ENCODE results near the gene CDK11A. TPM values are rescaled to one million over a fixed set of nuclear protein-coding genes. Genes with fewer than 3 reads are reported as not detected.
A peak's percentile ranks its signal among the peaks of the same experiment; 100 is the strongest.

CDK11A gene
- polyA plus RNA-seq (ENCODE audit: insufficient read length in 12 of 12): 10 to 100 TPM in 11 of 12 donors, not detected in 1; 14.3 to 49.2 (median 21.1) TPM
- long read RNA-seq, donor 1, partial matches to known transcripts: 5 of 5 reads
- long read RNA-seq, donor 1, other reads (novel, unspliced or antisense): 0 of 5 reads
- long read RNA-seq, donor 2, partial matches to known transcripts: 8 of 9 reads
- long read RNA-seq, donor 2, other reads (novel, unspliced or antisense): 0 of 9 reads
- long read RNA-seq, donor 3: 0 reads
- long read RNA-seq, donor 4: 0 reads
- long read RNA-seq, donor 5, partial matches to known transcripts: 0 of 1 reads
- long read RNA-seq, donor 5, other reads (novel, unspliced or antisense): 0 of 1 reads
- long read RNA-seq, donor 6, partial matches to known transcripts: 0 of 2 reads
- long read RNA-seq, donor 6, other reads (novel, unspliced or antisense): 0 of 2 reads
- long read RNA-seq, donor 7, partial matches to known transcripts: 0 of 2 reads
- long read RNA-seq, donor 7, other reads (novel, unspliced or antisense): 0 of 2 reads
- long read RNA-seq, donor 8, partial matches to known transcripts: 0 of 2 reads
- long read RNA-seq, donor 8, other reads (novel, unspliced or antisense): 0 of 2 reads
- long read RNA-seq, donor 9, partial matches to known transcripts: 0 of 2 reads
- long read RNA-seq, donor 9, other reads (novel, unspliced or antisense): 0 of 2 reads
- long read RNA-seq, donor 10: 0 reads
- long read RNA-seq, donor 11: 0 reads

DNA sequence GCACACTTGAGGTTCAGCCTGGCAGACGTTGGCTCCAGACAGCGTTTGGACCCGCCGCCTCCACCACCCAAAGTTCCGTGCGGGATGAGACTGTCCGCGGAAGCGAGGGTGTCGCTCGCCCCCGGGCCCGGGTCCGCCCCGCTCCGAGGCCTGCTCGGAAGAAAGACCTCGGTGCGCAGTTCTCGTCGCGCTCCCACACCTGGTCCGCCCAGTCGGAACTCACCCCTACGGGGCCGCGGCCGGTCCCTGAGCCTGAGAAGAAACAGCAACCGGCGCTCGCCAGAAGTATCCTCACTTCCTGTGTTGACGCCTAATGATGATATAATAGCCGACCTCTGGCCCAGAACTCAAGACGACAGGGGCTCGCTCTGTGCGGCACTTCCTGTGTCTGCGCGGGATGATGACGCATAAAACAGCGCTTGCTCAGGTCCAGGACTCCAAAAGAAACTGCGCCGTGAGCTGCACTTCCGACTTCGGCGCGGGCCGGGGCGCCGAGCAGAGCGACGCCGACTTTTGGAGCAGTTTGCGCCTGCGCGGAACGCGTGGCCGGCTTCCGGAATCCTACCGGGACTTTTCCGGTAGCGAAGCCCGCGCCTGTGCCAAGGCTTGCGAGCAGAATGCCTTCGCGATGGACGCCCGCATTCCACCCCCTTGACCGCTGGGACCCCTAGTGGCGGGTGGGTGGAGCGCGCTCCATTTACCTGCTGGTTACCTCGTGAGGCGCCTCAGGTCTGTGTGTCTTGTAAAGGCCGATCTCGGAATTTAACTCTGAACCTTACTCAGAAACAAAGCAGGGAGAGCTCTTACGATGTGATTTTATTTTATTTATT lies at the start of gene CDK11A:
CDK11A (minus strand) TSS at position 323 of the 830 bp plus-strand sequence. CDS start 1,539 bp downstream, outside the sequence.
- peak; percentile 99 for DNase-seq

DNA sequence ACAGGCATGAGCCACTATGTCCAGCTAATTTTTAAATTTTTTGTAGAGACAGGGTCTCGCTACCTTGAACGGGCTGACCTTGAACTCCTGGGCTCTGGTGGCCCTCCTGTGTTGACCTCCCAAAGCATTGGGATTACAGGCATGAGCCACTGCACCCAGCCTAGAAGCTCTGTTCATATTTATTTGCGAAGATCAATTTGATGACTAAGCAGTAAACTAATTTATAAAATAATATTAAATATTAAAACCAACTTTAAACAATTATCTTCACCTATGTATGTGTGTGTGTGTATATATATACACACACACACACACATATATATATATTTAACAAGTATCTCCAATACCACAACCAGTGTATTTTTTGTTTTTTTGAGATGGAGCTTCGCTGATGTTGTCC lies 49.7 kb upstream of the CDK11A start:
- DNase-seq: no peak

DNA sequence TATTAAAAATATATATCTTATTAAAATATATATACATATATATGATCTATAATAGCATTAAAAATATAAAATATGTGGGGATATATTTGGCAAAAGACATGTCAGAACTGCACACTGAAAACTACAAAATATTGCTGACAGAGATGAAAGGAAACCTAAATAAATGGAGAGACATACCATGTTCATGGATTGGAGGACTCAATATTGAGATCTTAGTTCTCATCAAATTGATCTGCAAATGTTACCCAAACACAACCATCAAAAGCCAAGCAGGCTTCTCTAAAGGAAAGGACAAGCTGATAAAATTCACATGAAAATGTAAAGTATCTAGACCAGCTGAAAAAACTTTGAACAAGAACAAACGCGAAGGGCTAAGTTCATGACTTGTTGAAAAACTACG lies 46.9 kb upstream of the CDK11A start:
- no peak for DNase-seq

DNA sequence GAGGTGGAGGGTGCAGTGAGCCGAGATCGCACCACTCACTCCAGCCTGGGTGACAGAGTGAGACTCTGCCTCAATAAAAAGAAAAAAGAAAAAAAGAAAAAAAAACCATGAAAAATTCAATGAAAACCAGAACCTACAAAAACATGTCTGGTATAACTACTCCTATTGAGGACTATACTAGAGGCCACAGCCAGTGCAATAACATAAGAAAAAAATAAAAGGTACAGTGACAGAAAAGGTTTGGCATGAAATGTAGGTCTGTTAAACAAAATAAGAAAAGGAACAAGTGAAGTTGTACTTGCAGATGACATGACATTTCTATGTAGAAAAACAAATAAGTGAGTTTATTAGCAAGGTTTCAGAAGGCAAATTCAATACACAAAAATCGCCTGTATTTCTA lies 45.9 kb upstream of the CDK11A start:
- DNase-seq: no peak

DNA sequence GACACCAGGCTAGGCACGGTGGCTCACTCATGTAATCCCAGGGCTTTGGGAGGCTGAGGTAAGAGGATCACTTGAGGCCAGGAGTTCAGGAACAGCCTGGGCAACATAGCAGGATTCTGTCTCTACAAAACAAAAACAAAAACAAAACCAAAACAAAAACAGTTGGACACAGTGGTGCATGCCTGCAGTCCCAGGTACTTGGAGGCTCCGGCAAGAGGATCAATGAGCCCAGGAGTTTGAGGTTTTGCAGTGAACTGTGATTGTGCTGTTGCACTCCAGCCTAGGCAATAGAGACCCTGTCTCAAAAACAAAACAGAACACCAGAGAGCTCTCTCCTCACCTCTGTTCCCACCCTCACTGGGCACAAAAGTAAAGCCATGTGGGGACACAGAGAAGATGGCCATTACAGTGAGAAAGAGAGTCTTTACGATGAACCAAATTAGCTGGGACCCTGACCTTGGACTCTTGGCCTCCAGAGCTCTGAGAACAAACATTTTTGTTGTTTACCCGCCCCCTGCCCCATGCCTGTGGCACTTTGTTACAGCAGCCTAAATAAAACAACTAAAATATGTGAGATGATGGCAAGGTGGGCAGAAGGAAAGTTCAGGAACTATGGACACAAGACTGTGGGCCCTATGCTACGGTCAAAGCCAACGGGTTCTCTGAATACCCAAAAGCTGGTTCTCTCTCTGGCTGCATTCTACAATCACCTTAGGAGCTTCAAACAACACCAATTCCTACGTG lies 44.3 kb upstream of the CDK11A start:
- no peak for DNase-seq

DNA sequence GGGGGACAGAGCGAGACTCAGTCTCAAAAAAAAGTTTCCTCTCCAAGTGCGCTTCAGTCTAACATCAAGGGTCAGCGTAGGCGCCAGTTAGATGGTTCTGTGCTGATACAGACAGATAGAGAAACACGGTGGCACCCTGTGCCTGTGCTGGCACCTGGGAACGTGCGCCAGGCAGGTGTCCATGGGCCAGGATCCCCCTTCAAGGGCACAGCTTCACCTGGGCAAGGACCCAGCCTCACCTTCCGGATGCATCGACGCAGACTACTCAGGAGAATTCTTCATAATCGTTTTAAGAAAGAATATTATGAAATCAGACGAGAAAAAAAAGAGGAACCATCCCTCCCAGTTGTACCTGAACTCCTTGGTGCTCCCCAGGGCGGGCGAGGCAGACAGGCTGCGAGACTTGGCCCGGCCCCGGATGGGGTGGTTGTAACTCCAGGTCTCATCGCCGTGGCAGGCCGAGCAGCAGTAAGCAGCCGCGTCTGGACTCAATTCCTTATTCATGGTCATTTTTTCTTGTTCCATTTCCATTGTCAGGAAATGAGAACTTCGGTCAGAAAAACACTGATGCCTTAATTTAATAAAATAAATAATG lies 40.8 kb upstream of the CDK11A start:
- no peak for DNase-seq

DNA sequence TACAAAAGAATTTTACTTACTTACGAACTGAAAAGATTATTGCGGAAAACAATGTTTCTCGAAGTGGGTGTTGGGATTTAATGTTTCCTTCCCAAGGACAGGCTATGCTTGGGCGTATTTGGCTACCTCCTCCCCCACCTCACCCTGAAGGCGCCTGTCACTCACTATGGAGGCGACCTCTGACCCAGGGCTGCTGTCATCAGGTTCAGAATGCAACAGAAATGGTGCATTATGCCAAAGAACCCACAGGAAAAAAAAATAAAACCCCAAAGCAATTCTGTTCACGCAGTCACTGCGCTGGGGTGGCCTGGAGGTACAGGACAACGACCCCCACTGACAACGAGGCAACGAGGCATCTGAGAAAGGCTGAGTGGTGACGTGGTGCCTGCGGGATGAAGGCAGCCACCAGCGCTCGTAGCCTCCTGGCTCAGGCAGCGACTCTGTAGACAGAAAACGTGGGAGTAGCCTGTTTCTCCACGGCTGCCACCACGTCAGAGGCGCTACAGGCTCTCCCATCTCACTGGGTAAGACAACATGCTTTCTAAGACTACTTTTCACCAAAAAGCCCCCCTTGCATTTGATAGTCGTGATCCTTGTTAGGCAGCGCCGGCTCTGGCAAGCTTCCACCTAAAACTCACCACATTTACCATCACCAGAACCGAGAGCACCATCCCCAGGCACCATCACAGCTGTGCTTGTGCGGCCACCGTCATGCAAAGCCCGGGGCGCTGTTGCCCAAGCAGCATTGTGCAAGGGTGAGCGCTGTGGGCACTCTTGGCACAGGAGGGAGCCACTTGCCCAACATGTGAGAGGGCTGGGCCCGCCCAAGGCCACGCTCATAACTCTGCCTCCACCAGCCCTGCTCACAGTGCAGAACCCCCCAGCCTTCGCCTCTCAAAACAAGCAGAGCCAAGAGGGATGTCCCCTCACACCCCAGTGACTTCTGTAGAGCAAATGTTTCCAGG lies 39.8 kb upstream of the CDK11A start:
- DNase-seq: no peak

DNA sequence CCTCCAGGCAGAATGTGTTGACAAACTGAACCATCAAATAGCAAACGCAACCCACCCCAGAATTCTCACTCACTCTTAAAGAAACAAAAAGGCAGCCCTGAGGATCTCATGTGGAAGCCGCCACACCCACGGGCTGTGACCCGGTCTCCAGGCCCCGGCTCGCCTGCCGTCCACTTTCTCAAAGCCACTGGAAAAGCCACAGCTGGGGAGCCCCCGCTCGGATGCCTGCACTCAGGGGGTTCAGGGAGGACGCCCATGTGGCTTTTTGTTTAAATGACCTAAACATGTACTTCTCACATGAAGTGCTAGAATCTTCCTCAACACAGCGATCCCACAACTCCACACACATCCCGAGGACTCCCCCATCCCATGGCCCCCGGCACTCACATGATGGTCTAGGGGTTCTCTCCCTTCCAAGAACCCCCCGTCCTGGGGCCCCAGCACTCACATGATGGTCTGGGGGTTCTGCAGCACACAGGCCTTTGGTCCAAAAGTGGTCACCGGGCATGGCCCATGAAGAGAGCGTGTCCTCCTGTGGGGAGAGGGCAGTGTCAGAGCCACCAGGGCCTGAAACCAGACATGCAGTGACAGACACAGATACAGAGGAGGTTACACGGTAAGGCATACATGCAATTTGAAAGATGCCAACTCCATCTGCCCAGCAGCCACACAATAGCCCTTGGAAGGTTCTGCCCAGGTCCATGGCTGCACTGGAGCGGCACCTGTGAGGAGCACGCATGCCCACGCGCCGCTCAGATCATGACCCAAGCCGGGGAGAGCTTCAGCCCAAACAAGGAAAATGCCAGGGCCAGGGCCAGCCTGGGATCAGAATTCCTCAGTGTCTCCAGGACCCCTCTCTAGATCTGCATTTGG lies 37.6 kb upstream of the CDK11A start:
- DNase-seq: no peak

DNA sequence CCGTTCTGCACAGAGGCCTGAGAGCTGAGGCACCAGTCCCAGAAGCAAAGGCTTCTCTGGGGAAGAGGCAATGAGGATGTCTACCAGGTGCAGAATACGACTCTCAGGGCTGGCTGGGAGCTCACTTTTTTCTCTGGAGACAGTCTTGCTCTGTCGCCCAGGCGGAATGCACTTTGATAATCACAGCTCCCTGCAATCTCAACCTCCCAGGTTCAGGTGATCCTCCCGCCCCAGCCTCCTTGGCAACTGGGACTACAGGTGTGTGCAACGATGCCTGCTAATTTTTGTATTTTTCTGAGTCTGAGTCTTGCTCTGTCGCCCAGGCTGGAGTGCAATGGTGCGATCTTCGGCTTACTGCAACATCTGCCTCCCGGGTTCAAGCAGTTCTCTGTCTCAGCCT lies 36.6 kb upstream of the CDK11A start:
- DNase-seq: no peak

DNA sequence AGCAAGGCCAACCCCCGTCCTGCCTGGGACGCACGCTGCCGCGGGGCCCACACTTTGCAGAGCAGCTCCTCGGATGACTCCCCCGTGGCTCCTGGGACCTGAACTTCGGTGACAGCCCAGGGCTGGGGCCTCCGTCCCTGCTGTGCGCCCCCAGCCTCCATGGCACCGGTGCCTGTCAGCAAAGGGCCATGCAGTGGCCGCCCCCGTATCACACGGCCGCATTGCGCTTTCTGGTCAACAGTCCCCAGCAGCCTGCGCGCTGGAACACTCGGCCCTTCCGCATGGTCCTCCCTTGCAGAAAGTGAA lies 36.1 kb upstream of the CDK11A start:
- DNase-seq: no peak

DNA sequence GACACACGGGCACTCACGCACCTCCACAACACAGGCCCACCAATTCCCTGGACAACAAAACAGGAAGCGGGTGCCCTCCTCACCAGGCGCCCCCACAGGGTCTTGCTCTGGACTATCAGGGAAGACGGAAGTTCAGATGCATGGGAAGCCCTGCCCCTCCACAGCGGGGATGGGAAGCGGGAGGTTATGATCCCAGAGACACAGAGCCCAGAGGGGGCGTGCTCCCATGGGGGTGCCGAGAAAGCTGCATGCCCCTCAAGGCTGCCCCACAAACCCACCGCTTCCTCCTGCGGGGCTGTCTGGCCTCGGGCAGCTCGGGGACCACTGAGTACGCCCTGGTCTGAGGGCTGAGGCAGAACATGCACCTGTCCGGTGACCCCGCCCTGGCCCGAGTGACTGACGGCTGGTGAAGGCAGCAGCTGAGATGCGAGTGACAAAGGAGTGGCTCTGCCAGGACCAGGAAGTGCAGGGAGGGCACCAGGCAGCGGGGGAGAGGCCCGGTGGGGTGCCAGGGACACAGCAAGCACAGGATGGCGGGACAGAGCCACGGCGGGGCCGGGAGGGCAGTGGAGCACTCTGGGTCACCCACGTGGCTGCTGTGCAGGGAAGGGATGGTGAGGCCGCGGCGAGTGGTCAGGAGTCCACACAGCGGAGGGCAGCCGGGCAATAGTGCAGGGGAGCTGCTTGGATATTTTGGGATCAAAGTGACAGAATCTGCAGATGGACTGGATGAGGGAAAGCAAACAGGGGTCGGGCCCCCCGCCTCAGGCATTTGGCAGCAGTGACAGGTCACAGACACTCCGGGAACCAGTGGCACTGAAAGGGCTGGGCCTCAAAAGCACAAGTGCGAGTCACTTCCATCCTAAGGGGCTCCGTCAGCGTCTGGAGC lies 35.5 kb upstream of the CDK11A start:
- no peak for DNase-seq

DNA sequence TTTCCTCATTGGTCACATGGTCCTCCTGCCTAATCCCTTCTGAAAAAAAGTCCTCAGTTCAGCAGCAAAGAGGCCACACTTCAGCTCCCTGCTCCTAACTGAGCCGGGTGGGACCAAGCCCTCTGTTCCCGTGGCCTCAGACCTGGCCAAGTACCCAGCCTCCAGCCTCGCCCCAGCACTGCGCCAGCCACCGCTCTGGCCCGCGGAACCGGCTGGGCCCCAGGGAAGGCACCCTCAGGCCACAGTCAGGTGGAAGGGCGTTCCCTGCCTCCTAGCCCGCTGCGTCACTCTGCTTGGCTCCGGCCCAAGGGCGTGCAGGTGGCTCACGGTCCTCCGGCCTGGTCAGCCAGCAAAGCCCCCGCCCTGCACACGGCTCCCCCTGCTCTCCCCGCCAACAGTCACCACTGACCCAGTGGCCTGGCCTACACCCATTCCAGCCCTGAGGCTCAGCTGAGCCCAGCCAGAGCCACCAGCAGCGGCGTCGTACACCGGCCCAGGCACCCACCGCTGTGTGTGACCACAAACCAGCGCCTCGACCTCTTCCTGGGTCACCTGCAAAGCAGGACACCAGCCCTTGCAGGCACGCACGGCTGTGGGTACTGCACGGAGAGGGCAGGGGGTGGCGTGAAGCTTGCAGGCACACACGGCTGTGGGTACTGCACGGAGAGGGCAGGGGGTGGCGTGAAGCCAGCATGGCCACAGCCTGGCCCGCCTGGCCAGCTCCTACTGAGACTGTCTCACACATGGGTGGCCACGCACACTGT lies 34.7 kb upstream of the CDK11A start:
- DNase-seq: no peak

DNA sequence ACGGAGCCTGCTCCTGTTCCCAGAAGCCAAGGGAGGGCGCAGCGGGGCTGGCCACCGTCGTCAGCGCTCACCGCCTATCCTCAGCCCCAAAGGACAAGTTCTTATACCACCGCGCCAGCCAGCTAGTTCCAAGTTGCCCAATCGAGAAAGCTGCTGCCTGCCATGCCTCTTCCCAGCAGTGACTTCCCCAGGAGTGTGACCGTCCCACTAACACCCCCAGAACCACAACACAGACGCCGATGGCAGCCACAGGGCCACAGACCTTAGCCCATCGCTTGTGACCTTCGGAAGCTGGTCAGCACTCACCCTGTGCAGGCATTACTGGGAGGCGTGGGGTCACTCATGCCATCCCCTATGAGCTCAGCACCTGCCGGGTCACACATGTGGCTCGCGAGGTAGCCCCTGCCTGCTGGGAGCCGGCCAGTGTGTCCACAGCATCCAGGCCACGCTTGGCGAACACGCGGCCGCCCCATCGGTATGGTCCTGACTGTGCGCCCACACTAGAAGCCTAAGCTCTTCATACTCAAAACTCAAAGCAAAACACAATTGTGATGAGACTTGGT lies 34.0 kb upstream of the CDK11A start:
- no peak for DNase-seq

DNA sequence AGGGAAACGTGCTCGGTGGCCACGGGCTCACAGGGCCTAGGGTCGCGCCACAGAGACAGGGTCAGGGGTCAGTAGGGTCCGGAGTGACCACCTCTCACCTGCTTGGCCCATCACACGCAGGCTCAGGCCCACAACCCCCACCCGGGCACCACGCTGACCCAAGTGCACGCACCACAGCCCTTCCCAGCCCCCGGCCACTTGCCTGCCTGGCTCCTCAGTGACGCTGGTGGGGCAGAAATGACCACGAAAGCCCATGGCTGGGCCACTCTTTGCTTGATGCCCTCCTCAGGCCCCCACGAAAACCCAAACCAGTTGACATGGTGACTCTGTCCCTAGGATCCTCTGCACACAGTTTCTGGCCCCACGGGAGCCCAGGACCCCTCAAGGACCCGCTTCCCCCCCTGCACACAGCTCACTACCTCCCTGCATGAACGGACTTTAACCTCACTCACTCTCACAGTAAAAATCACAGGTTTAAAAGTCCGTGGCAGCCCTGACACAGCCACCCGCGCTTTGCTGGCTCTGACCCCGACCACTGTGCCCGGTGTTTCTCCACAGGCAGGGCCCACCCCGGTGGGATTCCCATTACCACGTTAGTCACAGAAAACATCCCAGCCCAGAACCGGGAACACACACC lies 33.4 kb upstream of the CDK11A start:
- DNase-seq: no peak

DNA sequence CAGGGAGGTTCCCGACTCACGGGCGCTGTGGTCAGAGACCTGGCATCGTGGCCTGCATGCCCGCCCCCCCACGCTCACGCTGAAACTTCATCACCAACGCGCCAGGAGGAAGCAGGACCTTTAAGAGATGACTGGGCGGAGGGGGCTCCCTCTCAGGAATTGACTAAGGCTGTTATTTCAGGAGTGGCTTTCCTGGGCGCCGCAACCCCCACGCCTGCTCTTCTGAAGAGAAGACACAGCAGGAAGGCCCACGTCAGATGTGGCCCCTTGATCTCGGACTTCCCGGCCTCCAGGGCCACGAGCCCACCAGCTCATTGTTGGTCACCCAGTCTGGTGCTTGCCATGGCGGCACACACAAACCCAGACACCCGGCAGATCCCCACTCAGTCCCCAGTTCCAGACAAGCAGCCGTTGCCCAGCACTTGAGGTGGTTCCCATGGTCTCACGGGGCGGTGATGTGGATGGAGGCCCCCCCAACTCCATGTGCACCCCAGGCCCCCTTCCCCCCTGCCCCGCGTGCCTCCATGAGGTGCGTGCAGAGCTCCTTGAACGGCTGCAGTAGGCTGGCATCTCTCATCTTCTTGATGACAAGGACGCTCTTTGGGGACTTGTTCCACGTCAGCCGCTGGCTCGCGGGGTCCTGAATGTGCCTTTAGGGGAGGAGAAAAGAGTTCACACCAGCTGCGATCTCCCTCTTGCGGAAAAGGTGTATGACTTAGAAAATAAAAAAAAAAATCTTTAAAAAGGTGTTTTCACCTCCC lies 32.7 kb upstream of the CDK11A start:
- no peak for DNase-seq

DNA sequence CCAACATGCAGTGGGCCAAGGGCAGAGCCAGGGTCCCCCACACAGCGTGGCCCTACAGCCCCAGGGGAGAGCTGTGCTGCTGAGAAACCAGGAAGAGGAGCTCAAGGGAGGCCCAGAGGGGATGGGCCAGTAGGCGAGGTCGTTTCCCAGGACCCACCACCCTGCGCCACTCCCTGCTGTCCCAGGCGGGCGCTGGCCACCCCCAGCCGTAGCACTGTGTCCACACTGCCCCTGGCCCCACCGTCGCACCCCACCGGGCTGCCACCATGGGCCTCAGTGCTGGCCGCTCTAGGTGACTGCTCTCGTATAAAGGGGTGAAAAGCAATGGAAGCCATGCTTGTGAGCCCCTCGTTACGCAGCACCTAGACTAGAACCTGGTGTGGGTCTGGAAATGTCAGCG lies 31.7 kb upstream of the CDK11A start:
- DNase-seq: no peak

All from muscle of arm (tissue), 14 donors.